SH-SY5Y (cell line): ENCODE results near the gene PALM.

ENCODE experiments used
- GATA2 ChIP-seq: IDR thresholded peaks from 2 replicates; pipeline ENCODE4 v1.6.1; 2011; ENCODE audit warnings: mild to moderate bottlenecking, low read depth, low read length
- GATA3 ChIP-seq: IDR thresholded peaks from 2 replicates; pipeline ENCODE4 v1.6.1; 2011; ENCODE audit warnings: low read depth, mild to moderate bottlenecking, low read length, moderate library complexity

Gene PALM

DNA sequence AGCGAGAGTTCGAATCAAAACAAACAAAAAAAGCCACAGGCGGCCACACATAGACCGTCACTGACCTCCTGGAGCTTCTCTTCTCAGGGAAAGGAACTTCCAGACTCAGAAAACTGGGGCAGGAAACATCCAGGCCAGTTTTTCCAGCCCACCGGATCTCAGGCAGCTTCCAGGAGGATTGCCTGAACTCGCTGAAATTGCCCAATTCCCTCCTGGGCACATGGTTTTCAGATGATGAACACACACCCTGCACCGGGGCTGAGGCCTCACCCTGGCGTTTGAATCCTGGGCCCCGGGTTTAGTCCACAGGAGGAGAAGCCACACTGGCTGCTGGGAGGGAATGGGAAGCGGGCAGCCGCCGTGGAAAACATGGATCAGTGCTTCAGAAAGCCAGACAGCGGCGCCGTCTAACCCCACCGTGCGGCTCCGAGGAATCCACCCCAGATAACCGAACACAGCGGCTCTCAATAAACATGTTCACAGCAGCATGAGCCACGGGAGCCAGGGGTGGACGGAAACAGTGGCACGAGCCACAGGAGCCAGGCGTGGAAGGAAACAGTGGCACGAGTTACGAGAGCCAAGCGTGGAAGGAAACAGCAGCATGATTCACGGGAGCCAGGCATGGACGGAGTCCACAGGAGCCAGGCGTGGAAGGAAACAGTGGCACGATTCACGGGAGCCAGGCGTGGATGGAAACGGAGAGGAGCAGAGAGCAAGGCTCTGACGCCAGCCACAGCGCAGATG lies 70.3 kb downstream of the PALM start:
- no peak for TF ChIP-seq GATA3
- TF ChIP-seq GATA2 = no peak

DNA sequence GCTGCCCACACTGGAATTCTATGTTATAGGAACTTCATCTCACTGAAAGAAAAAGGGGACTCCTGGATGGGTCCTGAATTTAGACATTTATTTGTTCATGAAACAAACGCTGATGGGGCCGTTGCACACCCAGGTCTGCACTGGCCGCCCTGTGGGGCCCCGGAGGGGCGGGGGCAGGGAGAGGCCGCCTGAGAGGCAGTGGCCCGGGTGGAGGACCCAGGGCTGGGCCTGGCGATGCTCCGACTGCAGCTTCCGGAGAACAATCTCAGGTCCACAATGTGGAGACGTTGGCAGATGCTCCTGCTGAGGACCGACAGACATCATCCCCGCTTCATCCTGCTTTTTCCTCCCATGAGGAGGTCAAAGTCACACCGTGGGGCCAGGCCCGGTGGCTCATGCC lies 72.2 kb downstream of the PALM start:
- TF ChIP-seq GATA2 (no peak), GATA3 (no peak)

DNA sequence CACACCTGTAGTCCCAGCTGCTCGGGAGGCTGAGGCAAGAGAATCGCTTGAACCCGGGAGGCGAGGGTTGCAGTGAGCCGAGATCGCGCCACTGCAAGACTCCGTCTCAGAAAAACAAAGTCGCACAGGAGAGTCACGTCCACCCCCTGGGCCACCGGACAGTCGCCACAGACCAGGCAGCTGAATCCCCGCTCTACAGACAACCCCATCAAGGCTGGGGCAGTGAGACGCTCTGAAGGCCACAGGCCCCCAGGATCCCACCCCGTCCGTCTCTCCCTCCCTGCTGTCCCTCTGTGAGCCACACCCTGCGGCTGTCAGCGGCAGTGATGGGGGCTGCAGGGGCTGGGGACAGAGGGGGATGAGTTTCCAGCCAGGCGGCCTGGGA lies 73.1 kb downstream of the PALM start:
- TF ChIP-seq GATA2 (no peak), GATA3 (no peak)

DNA sequence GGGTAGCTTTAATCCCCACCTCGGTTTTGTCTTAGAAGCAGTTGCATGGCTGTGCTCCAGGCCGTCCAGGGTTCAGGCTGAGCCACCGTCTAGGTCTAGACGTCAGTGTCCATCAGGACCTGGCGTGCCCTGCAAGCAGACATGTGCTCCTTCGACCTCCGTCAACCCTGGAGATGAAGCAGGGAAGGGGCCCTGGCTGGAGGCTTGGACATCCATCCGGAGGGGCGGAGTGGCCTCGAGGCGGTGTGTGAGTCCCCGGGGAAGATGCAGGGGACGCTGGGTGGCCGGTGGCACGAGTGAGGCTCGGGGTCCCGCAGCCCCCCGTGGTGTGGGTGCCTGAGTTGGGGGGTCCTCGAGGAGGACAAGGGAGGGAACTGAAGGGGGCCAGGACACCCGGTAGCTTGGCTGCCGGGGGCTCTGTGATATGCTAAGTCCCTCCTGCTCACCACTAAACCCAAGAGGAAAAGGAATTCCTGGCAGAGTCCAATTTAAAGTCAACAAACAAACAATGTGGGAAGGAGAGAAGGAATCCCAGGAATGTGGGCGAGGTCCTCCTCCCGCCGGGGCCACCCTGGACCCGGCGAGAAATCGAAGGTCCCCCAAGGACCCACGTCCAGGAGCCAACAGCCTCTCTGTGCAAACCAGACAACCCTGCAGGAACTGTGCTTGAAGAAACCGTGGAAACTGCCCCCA lies 73.6 kb downstream of the PALM start:
- no peak for TF ChIP-seq GATA3
- TF ChIP-seq GATA2 = no peak

DNA sequence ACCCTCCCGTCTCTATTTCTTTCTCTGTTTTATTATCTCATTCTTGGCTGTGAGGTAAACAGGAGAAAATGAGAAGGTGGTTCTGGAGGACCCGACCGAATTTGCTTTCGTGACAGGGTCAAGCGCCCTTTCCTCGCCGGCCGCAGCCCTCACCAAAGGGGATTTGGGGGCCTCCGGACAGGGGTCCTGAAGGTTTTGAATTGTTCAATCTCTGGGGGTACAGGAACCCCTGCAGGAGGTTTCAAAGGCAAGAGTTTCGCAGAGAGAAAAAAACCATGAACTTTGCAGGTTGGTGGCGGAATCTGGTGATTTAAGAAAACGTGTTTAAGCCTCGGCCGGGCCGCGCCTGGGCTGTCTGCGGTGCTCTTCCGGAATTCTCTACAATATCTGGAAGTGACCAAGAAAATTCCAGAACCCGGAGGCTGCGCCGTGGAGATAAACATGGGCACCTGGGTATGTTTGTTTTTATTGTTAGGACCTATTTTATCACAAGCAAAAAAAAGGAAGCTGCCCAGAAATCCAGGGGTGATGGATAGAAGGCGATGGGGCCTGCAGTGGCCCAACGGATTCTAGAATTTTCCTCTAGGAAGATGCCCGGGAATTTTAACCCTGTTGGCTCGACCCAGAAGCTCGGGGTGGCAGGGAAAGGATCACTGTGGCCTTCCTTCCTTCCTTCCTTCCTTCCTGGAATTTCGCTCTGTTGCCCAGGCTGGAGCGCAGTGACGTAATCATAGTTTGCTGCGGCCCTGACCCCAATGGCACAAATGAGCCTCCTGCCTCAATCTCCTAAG lies 74.3 kb downstream of the PALM start:
- no peak for TF ChIP-seq GATA2
- no peak for TF ChIP-seq GATA3

DNA sequence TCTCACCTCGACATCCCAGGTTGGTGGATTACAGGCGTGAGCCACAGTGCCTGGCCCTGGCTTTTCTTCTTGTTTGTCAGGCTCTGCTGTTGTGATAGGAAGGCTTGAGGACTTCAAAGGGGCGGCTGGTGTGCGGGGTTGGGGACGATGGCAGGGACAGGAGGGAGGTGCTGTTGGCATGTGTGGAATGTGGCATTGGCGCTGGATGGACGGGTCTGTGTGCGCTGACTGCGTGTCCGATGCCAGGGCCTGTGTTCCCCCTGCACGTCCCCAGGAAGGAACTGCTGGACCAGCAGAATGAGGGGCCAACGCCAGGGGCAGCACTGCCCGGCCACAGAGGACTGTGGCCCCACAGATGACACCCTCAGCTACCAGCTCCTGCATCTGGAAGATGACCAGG lies 75.8 kb downstream of the PALM start:
- no peak for TF ChIP-seq GATA2
- no peak for TF ChIP-seq GATA3

DNA sequence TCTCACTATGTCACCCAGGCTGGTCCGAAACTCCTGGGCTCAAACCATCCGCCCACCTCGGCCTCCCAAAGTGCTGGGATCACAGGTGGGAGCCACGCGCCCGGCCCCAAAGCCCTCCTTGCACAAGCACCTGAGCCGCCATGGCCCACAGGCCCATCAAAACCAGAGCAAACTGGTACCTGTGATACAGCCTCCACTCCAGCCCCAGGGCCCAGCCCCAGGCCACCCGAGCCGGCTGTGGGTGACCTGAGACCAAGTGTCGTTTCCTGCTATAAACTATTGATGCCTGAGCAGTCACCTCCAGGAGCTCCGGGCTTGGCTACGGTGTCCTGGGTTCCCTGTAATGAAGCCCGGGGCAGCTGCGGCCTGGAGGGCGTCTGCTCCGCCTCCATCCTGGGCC lies 78.8 kb downstream of the PALM start:
- TF ChIP-seq GATA2 (no peak), GATA3 (no peak)

DNA sequence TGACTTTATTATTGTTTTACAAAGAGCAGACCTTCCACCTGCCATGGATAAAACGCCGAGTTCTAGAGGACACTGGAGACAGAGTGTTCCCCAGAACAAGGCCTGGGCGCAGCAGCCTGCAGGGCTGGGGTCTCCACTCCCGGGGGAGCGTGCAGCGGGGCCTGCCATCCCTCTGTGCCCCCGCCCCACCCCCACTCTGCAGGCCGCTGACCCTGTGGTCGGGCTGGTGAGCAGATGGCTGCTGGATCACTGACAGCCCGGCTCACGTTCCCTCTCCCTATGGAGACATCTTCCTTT lies 79.9 kb downstream of the PALM start:
- TF ChIP-seq GATA2 (no peak), GATA3 (no peak)

DNA sequence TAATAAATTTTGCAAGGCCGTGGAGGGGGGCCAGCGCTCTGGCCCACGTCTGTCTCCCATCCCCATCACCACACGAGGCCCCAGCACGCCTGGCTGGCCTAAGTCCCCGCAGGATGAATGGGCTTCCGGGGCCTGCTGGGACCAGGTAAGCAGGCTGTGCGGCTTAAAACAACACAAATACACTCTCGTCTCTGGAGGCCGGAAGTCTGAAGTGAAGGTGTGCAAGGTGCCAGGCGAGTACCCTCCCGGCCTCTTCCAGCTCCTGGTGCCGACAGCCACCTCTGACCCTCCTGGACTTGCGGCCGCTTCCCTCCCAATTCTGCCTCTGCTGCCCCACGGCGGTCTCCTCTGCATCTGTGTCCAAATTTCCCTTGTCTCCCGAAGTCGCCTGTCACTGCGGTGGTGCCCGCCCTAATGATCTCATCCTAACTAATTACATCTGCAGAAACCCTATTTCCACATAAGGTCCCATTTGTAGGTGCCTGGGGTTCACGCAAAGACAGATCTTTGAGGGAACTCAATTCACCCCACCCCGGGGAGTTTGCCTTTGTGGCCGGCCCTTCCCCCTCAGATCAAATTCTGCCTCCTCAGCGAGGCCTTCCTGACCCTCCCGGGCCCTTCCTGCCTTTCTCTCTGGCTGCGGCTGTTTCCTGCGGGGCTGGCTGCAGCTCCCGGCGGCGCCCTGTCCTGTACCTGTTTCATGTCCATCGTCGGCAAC lies 80.4 kb downstream of the PALM start:
- no peak for TF ChIP-seq GATA3
- TF ChIP-seq GATA2 = no peak

DNA sequence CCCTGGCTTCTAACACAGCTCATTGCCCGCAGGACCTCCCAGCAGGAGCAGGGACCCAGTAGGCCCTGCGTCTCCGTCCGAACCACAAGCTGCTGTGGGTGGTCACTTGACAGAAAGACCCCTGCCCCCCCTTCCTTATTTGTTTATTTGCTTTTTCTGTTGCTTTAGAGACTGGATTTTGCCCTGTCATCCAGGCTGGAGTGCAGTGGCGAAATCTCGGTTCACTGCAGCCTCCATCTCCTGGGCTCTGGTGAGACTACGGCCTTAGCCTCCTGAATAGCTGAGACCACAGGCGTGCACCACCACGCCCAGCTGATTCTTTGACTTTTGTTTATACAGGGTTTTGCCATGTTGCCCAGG lies 80.9 kb downstream of the PALM start:
- no peak for TF ChIP-seq GATA2
- TF ChIP-seq GATA3 = no peak

DNA sequence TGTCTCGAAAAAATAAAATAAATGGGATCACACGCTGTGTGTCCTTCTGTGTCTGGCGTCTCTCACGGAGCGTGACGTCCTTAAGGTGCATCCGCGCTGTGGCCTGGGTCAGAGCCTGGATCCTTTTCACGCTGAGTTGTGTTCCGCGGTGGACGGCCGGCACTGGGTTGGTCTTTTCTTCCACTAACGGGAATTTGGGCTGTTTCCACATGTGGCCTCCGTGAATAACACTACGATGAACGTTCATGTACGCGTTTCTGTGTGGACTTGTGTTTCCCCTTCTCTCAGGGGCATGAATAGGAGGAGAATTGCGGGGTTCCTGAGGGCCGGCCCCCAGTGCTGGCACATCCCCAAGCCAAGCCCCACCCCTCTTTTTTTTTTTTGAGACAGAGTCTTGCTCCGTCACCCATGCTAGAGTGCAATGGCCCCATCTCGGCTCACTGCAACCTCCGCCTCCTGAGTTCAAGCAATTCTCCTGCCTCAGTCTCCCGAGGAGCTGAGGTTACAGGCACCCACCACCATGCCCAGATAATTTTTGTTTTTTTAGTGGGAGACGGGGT lies 82.4 kb downstream of the PALM start:
- TF ChIP-seq GATA2 = no peak
- no peak for TF ChIP-seq GATA3

DNA sequence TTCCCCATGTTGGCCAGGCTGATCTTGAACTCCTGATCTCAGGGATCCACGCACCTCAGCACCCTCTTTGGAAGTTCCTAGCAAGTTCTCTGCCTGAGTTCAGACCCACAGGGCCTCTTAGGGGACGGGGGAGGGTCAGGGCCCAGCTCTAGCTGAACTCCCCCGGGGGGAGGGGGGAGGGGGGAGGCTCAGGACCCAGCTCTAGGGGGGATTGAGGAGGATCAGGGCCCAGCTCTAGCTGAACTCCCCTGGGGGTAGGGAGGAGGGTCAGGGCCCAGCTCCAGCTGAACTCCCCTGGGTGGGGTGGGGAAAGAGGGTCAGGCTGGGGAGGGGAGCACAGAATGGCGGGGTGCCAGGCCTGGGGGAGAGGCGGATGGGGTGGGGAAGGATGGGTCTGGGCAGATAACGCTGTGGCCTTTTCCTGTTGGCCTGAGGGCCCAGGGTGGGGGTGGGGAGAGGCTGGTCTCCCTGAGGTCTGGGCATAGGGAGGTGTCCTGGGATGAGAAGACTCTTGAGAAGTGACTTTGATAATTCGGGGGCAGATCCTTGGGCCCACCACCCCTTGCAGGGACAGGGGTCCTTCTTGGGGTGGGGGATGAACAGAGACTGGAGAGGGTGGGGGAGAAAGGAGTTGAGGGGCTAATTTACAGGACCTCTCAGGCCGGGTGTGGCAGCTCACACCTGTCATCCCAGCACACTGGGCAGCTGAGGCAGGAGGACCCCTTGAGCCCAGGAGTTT lies 83.0 kb downstream of the PALM start:
- TF ChIP-seq GATA2 (no peak), GATA3 (no peak)

DNA sequence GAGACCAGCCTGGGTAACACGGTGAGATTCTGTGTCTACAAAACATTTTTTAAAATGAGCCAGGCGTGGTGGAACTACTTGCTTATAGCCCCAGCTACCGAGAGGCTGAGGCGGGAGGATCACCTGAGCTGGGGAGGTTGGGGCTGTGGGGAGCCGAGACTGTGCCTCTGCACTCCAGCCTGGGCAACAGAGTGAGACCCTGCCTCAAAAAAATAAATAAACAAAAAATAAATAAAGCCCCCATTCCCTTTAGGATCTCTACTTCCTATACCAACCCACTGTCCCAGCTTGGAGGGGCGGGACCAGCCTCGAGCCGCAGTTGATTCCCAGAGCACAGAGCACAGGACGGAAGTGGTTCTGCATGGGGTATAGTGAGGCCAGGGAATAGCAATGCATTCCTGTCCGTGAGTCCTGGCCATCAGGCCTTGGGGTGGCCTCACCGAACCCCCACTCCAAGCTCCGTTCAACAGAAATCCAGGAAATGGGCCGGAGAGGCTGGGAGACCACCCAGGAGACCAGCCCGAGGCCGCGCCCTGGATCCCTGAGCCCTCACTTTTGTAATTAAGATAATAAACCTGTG lies 83.7 kb downstream of the PALM start:
- TF ChIP-seq GATA3 = no peak
- no peak for TF ChIP-seq GATA2
